HG03521 (cell line): ENCODE measurements around the gene SPATA31E1.
"Not testable (repeated sequence)": the region's sequence is repeated elsewhere in the genome, so short reads cannot be mapped to it uniquely, and the experiment has no call there.

Source experiments
- ATAC-seq: cut with Tn5 transposase; IDR thresholded peaks from one replicate; pipeline ENCODE4 v1.9.1; 2021; ENCODE audit warnings: mild to moderate bottlenecking, moderate library complexity; ENCODE audit not compliant: unreplicated experiment

Gene SPATA31E1

DNA sequence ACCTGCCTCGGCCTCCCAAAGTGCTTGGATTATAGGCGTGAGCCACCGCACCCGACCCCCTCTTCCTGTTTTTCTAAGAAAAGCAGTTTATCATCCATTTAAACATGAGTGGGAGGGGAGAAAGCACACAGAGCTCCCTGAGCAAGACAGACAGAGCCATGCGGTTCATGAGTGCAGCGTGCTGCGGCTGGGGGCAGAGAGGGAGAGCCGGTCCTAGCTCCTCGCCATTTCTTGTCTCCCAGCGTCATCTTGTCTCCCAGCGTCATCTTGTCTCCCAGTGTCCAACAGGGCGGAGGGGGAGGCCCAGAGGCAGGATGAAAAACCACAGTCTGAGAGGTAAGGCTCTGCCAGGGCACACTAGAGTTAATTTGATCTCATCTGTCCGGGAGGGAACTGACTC lies 36.3 kb downstream of the SPATA31E1 start:
- ATAC-seq = not testable (repeated sequence)

GRCh38 chr9:87921561-87921960 lies 38.9 kb downstream of the SPATA31E1 start:
- ATAC-seq = not testable (repeated sequence)

DNA sequence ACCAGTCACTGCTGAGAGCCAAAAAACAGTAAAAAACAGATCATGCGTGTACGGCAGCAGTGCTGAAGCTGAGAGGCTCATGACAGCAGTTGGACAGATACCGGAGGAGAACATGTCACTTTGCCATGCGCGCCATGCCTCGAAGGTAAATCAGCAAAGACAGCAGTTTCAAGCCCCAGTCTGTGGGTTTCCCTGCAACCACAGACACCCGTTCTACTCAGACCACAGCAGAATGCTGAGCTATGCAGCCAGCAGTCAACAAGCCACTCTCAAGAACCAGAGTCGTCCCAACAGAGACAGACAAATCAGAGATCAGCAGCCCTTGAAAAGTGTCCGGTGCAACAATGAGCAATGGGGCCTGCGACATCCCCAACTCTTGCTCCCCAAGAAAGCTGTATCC lies 40.3 kb downstream of the SPATA31E1 start:
- not testable (repeated sequence) for ATAC-seq

DNA sequence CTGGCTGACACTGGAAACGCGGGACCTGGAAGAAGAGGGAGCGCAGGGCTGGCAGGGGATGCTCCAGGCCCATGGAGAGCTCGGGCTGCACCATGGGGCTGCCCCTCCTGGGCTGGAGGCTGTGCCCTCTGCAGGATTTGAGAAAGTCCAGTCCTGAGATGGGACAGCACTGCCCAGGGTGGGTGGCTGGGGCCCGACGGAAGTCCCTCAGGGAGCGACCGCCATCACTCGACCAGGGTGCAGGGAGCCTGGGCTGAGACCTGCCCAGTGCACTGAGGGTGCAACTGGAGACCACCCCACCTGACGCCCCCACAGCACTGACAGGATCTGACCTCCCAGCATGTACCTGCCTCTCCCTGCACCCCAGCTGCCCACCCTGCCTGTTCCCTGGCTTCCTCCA lies 42.2 kb downstream of the SPATA31E1 start:
- not testable (repeated sequence) for ATAC-seq

- not testable (repeated sequence) for ATAC-seq
Measured at GRCh38 chr9:87929152-87929551, 46.5 kb downstream of the SPATA31E1 start.

GRCh38 chr9:87934444-87934843 lies 51.8 kb downstream of the SPATA31E1 start:
- ATAC-seq = not testable (repeated sequence)

DNA sequence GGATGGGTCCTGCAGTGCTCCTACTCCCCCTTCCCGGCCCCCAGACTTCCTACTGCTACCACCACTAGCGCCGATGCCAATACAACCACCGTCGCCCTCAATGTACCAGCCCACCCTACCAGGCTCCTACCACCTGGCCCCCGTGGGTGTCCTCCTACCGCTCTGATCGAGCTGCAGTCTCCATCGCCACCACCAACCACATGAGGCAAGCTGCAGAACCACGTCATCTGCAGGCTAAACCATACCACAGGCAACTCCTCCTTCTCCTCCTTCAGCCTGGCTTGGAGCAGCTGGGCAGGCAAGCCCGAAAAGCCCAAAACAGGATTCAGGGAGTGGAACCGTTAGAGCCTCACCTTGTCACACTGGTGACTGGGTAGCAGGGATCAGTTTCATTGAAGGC lies 54.7 kb downstream of the SPATA31E1 start:
- not testable (repeated sequence) for ATAC-seq

DNA sequence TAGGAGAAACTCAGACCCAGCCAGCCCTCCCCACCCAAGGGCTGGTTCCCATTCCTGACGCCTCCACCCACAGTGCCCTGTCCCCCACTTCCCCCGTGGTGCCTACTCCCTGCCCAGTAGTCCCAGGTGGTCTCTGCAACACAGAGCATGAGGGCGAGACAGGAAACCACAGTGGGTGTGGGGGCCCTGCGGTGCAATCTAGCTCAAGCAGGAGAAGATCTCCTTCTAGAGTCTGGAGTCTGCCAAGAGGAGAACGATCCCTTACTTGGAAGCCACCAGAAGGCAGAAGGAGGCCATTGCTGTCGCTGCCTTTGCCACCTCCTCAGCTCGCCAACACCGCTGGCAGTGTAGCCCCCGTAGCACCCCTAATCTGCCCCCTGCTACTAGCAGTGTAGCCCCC lies 55.2 kb downstream of the SPATA31E1 start:
- not testable (repeated sequence) for ATAC-seq

DNA sequence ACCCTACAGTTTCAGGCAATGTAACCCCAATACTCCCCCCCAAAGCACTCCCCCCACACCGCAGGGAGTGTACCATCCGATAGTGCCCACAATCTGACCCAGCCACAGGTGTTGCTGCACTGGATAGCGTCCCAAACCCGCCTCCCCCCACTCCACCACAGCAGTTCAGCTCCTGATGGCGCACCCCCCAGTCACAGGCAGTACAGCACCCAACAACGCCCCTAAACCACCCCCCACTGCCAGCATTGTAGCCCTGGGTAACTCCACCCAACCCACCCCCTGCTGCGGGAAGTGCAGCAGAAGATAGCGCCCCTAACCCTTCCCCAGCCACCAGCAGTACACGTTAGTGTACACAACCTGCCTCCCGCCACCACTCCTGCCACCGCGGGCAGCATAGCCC lies 55.7 kb downstream of the SPATA31E1 start:
- ATAC-seq = not testable (repeated sequence)
